C4-2B (cell line): Measurements from ENCODE around the gene WDR76.

Source experiments
- H3K27ac ChIP-seq: fragments of 450-650 bp; 2 replicates; pipeline ENCODE4 v1.5.1; 2017
- ZFX ChIP-seq: fragments of 450-650 bp; IDR thresholded peaks from 2 replicates; pipeline ENCODE4 v1.6.1; 2017
- TF ChIP-seq, protein P1 (sequence below): fragments of 450-650 bp; conservative IDR thresholded peaks from 2 replicates; pipeline ENCODE4 v1.5.1; 2017; ENCODE audit warnings: mild to moderate bottlenecking

The WDR76 gene

DNA sequence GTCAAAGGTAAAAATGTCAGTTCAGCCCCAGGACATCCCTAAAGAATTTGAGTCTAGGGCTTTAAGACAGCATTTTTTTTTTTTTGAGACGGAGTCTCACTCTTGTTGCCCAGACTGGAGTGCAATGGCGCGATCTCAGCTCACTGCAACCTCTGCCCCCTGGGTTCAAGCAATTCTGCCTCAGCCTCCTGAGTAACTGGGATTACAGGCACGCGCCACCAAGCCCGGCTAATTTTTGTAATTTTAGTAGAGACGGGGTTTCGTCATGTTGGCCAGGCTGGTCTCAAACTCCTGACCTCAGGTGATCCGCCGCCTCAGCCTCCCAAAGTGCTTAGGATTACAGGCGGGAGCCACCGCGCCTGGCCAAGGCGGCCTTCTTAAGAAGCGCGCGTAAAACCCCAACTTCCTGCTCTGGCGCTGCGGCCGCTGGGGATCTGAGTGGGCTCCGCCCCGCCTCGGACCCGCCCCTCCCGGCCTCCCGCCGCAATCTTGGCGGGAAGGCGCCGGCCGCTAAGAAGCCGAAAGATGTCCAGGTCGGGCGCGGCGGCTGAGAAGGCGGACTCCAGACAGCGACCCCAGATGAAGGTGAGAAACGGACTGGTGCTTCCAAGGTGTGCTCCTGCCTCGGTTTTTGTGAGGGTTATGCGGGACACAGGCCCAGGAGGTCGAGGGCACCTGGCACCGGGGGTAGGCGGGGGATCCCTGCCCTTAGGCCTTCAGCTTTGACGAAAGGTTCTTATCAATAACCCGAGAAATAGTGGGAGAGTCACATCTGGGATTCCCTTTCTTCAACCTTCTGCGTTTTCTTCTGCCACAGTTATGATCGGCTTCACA is at the start of gene WDR76:
Gene WDR76 (plus strand): TSS at position 495 of the 834 bp plus-strand sequence. CDS start 31 bp downstream, at position 526.
- H3K27ac ChIP-seq: peak within 1 kb of the TSS; percentile 55
- peak; percentile 69; the same call in 1 of the 2 replicates for TF ChIP-seq ZFX
- TF ChIP-seq, protein P1, sequence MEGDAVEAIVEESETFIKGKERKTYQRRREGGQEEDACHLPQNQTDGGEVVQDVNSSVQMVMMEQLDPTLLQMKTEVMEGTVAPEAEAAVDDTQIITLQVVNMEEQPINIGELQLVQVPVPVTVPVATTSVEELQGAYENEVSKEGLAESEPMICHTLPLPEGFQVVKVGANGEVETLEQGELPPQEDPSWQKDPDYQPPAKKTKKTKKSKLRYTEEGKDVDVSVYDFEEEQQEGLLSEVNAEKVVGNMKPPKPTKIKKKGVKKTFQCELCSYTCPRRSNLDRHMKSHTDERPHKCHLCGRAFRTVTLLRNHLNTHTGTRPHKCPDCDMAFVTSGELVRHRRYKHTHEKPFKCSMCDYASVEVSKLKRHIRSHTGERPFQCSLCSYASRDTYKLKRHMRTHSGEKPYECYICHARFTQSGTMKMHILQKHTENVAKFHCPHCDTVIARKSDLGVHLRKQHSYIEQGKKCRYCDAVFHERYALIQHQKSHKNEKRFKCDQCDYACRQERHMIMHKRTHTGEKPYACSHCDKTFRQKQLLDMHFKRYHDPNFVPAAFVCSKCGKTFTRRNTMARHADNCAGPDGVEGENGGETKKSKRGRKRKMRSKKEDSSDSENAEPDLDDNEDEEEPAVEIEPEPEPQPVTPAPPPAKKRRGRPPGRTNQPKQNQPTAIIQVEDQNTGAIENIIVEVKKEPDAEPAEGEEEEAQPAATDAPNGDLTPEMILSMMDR: no peak

DNA sequence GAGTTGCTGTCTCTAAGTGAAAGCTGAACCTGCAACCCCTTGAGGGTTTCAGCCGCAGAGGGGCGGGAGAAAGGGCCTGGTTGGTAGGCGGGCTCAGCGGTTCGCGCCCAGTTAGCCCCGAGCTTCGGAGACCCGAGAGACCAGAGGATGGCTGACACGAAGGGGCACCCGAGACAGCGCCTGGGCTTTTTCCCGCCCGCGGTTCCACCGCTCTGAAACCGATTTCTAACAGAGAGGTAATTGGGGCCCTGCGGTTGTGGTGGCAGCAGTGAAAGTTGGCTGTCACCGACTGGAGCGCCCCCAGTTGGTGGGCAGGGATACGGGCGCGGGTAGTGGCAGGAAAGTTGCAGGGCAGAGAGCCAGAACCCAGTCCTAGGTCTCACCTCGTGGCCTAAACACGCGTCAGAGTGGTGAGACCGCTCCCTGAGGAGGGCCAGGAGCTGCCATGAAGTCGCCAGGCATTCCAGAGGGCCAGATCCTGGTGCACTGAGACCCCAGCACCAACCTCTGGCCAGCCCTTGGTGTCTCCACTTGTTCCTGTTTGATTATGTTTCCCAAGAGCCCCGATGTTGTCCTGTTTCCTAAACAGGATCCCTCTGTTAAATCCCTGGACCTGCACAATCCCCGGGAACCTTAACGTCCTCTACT is 49.4 kb upstream of the WDR76 start:
- H3K27ac ChIP-seq: peak overlapping the region; percentile 89
- TF ChIP-seq, protein P1: peak; percentile 92
- peak; percentile 43; the same call in 1 of the 2 replicates for TF ChIP-seq ZFX

DNA sequence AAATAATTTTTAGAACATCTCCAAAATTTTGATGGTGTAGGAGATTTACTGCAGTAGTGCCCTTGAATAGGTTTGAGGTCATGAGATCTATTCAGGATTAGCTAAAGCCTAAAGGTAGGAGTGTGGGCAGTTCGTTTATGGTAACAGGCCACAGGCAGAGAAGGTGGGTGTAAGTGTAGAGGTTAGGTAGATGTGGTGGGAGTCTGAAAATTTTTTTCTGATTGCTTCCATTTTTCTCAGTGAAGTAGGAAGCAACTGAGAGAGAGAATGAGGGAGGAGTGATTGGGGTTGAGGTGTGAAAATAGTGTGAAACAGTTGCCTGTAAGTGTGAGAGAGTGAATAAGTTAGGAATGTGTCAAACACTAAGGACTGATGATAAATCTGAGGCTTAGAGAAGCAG is 47.8 kb upstream of the WDR76 start:
- TF ChIP-seq, protein P1: no peak
- TF ChIP-seq ZFX: no peak
- no peak overlapping the region for H3K27ac ChIP-seq

GRCh38 chr15:43789409-43789808 is 37.4 kb upstream of the WDR76 start:
- H3K27ac ChIP-seq: no peak overlapping the region
- TF ChIP-seq ZFX: no peak

GRCh38 chr15:43791993-43792760 is 34.6 kb upstream of the WDR76 start, which contains the start of gene SERF2:
TSS of gene SERF2 (plus strand) at chr15:43792320. CDS start at chr15:43792377, 57 bp downstream.
- TF ChIP-seq, protein P1: no peak
- no peak for TF ChIP-seq ZFX
- peak within 1 kb of the TSS; percentile 99 for H3K27ac ChIP-seq

- peak; percentile 49; the same call in 1 of the 2 replicates for TF ChIP-seq ZFX
- TF ChIP-seq, protein P1: no peak
Observed at GRCh38 chr15:43792761-43793476, 33.9 kb upstream of the WDR76 start.

DNA sequence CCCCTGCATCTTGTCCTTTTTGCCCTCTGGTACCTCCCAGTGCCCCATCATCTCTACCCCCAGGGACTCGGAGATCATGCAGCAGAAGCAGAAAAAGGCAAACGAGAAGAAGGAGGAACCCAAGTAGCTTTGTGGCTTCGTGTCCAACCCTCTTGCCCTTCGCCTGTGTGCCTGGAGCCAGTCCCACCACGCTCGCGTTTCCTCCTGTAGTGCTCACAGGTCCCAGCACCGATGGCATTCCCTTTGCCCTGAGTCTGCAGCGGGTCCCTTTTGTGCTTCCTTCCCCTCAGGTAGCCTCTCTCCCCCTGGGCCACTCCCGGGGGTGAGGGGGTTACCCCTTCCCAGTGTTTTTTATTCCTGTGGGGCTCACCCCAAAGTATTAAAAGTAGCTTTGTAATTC is 33.2 kb upstream of the WDR76 start:
- peak overlapping the region; percentile 99 for H3K27ac ChIP-seq
- TF ChIP-seq, protein P1: no peak
- TF ChIP-seq ZFX: no peak

More at GRCh38 chr15:43792761-43793476, 33.9 kb upstream of the WDR76 start:
- peak overlapping the region; percentile 99 for H3K27ac ChIP-seq
